SK-N-SH (cell line): ENCODE measurements around the gene BTN3A1. TPM values are rescaled to one million over a fixed set of nuclear protein-coding genes. Genes with fewer than 3 reads are reported as not detected.

Experiments
- CTCF ChIA-PET: fragments of 300-600, 350-600 bp; formaldehyde crosslinking; extraction: SDS; loops from one replicate; lab custom pipeline; 2021; lab: Yijun Ruan, JAX
- POLR2A ChIA-PET: fragments of 350-600 bp; sonication (Branson Sonifier 250); formaldehyde crosslinking; extraction: SDS; loops from one replicate; lab custom pipeline; 2020; ENCODE audit warnings: antibody characterized with exemption, inconsistent platforms; lab: Yijun Ruan, JAX
- DNase-seq: peaks from one replicate; pipeline ENCODE4 v3.0.0; 2012
- H2AFZ ChIP-seq: fragments of 200-600 bp; sonication (generic); 2 replicates; pipeline ENCODE4 v1.8.1; 2016; ENCODE audit warnings: antibody characterized with exemption, mild to moderate bottlenecking, low read depth
- H3F3A ChIP-seq: fragments of 200-600 bp; sonication (generic); replicated peaks from 2 replicates; pipeline ENCODE3; 2016; ENCODE audit warnings: antibody characterized with exemption, mild to moderate bottlenecking; ENCODE audit not compliant: insufficient read depth
- H3K27ac ChIP-seq, 2 experiments: fragments of 200-500 bp in 1 of 2; fragments of 200-600 bp in 1 of 2; sonication (Bioruptor generic) in 1 of 2; sonication (generic), shearing (Covaris generic) in 1 of 2; 2 replicates each; pipeline versions ENCODE4 v1.5.1 to v1.6.1; 2014 to 2016; ENCODE audit warnings: low read depth in 2 of 2, inconsistent platforms in 1 of 2, low read length in 1 of 2, mild to moderate bottlenecking in 1 of 2, mixed read lengths in 1 of 2
- H3K27me3 ChIP-seq: fragments of 200-600 bp; sonication (generic), shearing (Covaris generic); 2 replicates; pipeline ENCODE4 v1.6.1; 2016; ENCODE audit warnings: mixed run types; ENCODE audit not compliant: insufficient read depth
- H3K36me3 ChIP-seq, 2 experiments: fragments of 200-500 bp in 1 of 2; fragments of 200-600 bp in 1 of 2; sonication (Bioruptor generic) in 1 of 2; sonication (generic) in 1 of 2; replicated peaks in 1 of 2; 2 replicates each; pipeline versions ENCODE3 to v1.5.1; 2014 to 2016; ENCODE audit warnings: low read length in 1 of 2, mild to moderate bottlenecking in 1 of 2; ENCODE audit not compliant: insufficient read depth in 2 of 2, control insufficient read depth in 1 of 2
- H3K4me1 ChIP-seq, 2 experiments: fragments of 200-500 bp in 1 of 2; fragments of 200-600 bp in 1 of 2; sonication (Bioruptor generic) in 1 of 2; sonication (generic), shearing (Covaris generic) in 1 of 2; 2 replicates each; pipeline versions ENCODE4 v1.5.1 to v1.6.1; 2014 to 2016; ENCODE audit warnings: low read depth in 1 of 2, low read length in 1 of 2, mixed run types in 1 of 2; ENCODE audit not compliant: insufficient read depth in 2 of 2, control insufficient read depth in 1 of 2
- H3K4me2 ChIP-seq: fragments of 200-600 bp; sonication (generic), shearing (Covaris generic); 2 replicates; pipeline ENCODE4 v1.6.1; 2017; ENCODE audit warnings: mixed run types
- H3K4me3 ChIP-seq, 2 experiments: fragments of 200-500 bp in 1 of 2; fragments of 200-600 bp in 1 of 2; sonication (Bioruptor generic) in 1 of 2; sonication (generic), shearing (Covaris generic) in 1 of 2; 2 replicates each; pipeline versions ENCODE4 v1.5.1 to v1.8.1; 2014 to 2016; ENCODE audit warnings: low read depth in 2 of 2, inconsistent platforms in 1 of 2, low read length in 1 of 2, mild to moderate bottlenecking in 1 of 2, mixed read lengths in 1 of 2, moderate library complexity in 1 of 2
- H3K79me2 ChIP-seq: fragments of 200-600 bp; sonication (generic); 2 replicates; pipeline ENCODE4 v1.8.1; 2017; ENCODE audit warnings: mild to moderate bottlenecking; ENCODE audit not compliant: insufficient read depth
- H3K9ac ChIP-seq: fragments of 200-600 bp; sonication (generic); 2 replicates; pipeline ENCODE4 v1.6.1; 2017; ENCODE audit warnings: mixed run types
- H3K9me2 ChIP-seq: fragments of 200-600 bp; sonication (generic); 2 replicates; pipeline ENCODE4 v1.6.1; 2017; ENCODE audit warnings: mixed run types
- H3K9me3 ChIP-seq: fragments of 200-600 bp; sonication (generic); 2 replicates; pipeline ENCODE4 v1.6.1; 2017; ENCODE audit warnings: mixed run types, mild to moderate bottlenecking, moderate library complexity
- H4K20me1 ChIP-seq: fragments of 200-600 bp; sonication (generic); 2 replicates; pipeline ENCODE4 v1.6.1; 2017; ENCODE audit warnings: mild to moderate bottlenecking, mixed run types; ENCODE audit not compliant: insufficient read depth
- CTCF ChIP-seq: fragments of 200-600 bp; sonication (generic); IDR thresholded peaks from 2 replicates; pipeline ENCODE4 v1.6.1; 2017; ENCODE audit warnings: antibody characterized with exemption, mild to moderate bottlenecking, moderate library complexity
- EZH2phosphoT487 ChIP-seq: fragments of 200-600 bp; sonication (generic); IDR thresholded peaks from 2 replicates; pipeline ENCODE4 v1.6.1; 2017; ENCODE audit warnings: low read depth, mixed run types, mild to moderate bottlenecking, antibody characterized with exemption, moderate library complexity, borderline replicate concordance
- FOSL2 ChIP-seq: IDR thresholded peaks from 2 replicates; pipeline ENCODE4 v1.4.0; 2012; ENCODE audit warnings: low read depth, mild to moderate bottlenecking, moderate library complexity, borderline replicate concordance
- GATA2 ChIP-seq: sonication (generic); formaldehyde crosslinking; IDR thresholded peaks from 2 replicates; pipeline ENCODE4 v1.5.0; 2020; ENCODE audit warnings: mild to moderate bottlenecking, missing genetic modification reagents
- JUND ChIP-seq: IDR thresholded peaks from 2 replicates; pipeline ENCODE4 v1.4.0; 2012
- MEF2A ChIP-seq: IDR thresholded peaks from 2 replicates; pipeline ENCODE4 v1.4.0; 2012; ENCODE audit warnings: low read depth, borderline replicate concordance
- NFIC ChIP-seq: IDR thresholded peaks from 2 replicates; pipeline ENCODE4 v1.4.0; 2012; ENCODE audit warnings: borderline replicate concordance
- PBX3 ChIP-seq: IDR thresholded peaks from 2 replicates; pipeline ENCODE4; 2012
- REST ChIP-seq: IDR thresholded peaks from 2 replicates; pipeline ENCODE4 v1.6.1; 2012; ENCODE audit warnings: mild to moderate bottlenecking, low read depth, low read length, moderate library complexity
- RFX5 ChIP-seq: IDR thresholded peaks from 2 replicates; pipeline ENCODE4 v1.6.1; 2012; ENCODE audit warnings: mild to moderate bottlenecking, improper control_type of control experiment, low read length
- RXRA ChIP-seq: IDR thresholded peaks from 2 replicates; pipeline ENCODE4 v1.4.0; 2012; ENCODE audit warnings: low read depth, mild to moderate bottlenecking, borderline replicate concordance
- SMC3 ChIP-seq: IDR thresholded peaks from 2 replicates; pipeline ENCODE4 v1.6.1; 2012; ENCODE audit warnings: low read depth, low read length, improper control_type of control experiment
- USF1 ChIP-seq: IDR thresholded peaks from 2 replicates; pipeline ENCODE4 v1.4.0; 2012; ENCODE audit warnings: low read depth, borderline replicate concordance
- USF2 ChIP-seq: fragments of 150-350 bp; IDR thresholded peaks from 2 replicates; pipeline ENCODE4 v1.6.1; 2017; ENCODE audit warnings: antibody characterized with exemption, low read length, low read depth, borderline replicate concordance
- YY1 ChIP-seq: IDR thresholded peaks from 2 replicates; pipeline ENCODE4 v1.4.0; 2012; ENCODE audit warnings: low read depth, mild to moderate bottlenecking
- WGBS: methylation state at CpG from one replicate; pipeline ENCODE4 v1.1.6; 2017; ENCODE audit warnings: low lambda C conversion rate; 5-methylcytosine and 5-hydroxymethylcytosine counted together
- polyA plus RNA-seq, 3 experiments: library from polyadenylated mRNA; depleted of rRNA; stranded (reverse); fragments of >200 nt; gene quantifications; 2 replicates each; pipeline ENCODE4 v1.2.3, GENCODE V29; 2012
- TF ChIP-seq, protein P1 (sequence below): IDR thresholded peaks from 2 replicates; pipeline ENCODE4 v1.4.0; 2012; ENCODE audit warnings: low read depth, borderline replicate concordance
- TF ChIP-seq, protein P2 (sequence below): IDR thresholded peaks from 2 replicates; pipeline ENCODE4 v1.4.0; 2012; ENCODE audit warnings: low read depth

Gene BTN3A1
- polyA plus RNA-seq, 1 of the 3 experiments (the other 2 are of a cell fraction) = 14.2 TPM

DNA sequence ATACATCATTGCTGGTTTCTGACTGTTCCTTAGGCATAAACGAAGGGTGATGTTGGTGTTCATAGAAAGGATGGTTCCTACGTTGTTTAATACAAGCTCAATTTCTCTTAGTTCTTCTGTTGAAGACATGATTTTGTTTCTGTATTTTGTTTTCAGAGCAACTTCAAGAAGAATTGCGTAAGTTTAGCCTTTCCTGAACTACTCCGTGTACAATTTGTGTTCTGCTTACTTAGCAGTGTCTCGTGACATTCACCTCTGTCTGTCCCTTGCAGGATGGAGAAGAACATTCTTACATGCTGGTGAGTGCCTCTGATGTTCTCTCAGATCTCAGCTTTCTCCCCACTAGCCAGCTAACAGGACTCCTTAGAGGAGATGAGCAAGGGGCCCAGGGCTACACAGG, 11.5 kb upstream of the BTN3A1 start:
- 92% methylated on average over 5 of the region's 5 CpGs for WGBS
- H3K4me1 ChIP-seq = peaks cover 0 to 9% of the 10 kb centered on the region in 2 experiments; a peak in 2 of 4 replicates
- TF ChIP-seq REST (no peak), CTCF (no peak), NFIC (no peak), GATA2 (CRISPR knock-in tag) (no peak), YY1 (no peak), EZH2phosphoT487 (no peak), RFX5 (no peak), SMC3 (no peak), RXRA (no peak), USF1 (no peak), JUND (no peak), USF2 (no peak), PBX3 (no peak), MEF2A (no peak), FOSL2 (no peak)
- TF ChIP-seq, protein P1, sequence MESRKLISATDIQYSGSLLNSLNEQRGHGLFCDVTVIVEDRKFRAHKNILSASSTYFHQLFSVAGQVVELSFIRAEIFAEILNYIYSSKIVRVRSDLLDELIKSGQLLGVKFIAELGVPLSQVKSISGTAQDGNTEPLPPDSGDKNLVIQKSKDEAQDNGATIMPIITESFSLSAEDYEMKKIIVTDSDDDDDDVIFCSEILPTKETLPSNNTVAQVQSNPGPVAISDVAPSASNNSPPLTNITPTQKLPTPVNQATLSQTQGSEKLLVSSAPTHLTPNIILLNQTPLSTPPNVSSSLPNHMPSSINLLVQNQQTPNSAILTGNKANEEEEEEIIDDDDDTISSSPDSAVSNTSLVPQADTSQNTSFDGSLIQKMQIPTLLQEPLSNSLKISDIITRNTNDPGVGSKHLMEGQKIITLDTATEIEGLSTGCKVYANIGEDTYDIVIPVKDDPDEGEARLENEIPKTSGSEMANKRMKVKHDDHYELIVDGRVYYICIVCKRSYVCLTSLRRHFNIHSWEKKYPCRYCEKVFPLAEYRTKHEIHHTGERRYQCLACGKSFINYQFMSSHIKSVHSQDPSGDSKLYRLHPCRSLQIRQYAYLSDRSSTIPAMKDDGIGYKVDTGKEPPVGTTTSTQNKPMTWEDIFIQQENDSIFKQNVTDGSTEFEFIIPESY = no peak
- TF ChIP-seq, protein P2, sequence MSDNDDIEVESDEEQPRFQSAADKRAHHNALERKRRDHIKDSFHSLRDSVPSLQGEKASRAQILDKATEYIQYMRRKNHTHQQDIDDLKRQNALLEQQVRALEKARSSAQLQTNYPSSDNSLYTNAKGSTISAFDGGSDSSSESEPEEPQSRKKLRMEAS = no peak

More for the DNA sequence above, 11.5 kb upstream of the BTN3A1 start:
- Histone ChIP-seq H3F3A (peaks cover 5% of the 10 kb centered on the region), H3K27me3 (no peaks in the 10 kb centered on the region), H2AFZ (no peak overlapping the region), H3K9me2 (no peaks in the 10 kb centered on the region), H3K79me2 (no peaks in the 10 kb centered on the region), H4K20me1 (no peaks in the 10 kb centered on the region), H3K9ac (no peak overlapping the region), H3K4me3 (no peak overlapping the region), H3K36me3 (peaks cover 0 to 22% of the 10 kb centered on the region in 2 experiments), H3K9me3 (no peaks in the 10 kb centered on the region), H3K27ac (no peak overlapping the region), H3K4me2 (no peak overlapping the region)
- ChIA-PET POLR2A (no interaction called here), CTCF (no interaction called here)
- no peak for DNase-seq
